GM19025 (cell line): ENCODE results near the gene LRRC56.

ENCODE experiments used
- ATAC-seq: cut with Tn5 transposase; IDR thresholded peaks from one replicate; pipeline ENCODE4 v1.9.1; 2021; ENCODE audit warnings: mild to moderate bottlenecking, low read depth, moderate library complexity; ENCODE audit not compliant: unreplicated experiment

The LRRC56 gene

GRCh38 chr11:536841-537621 lies at the start of gene LRRC56:
Gene LRRC56 (plus strand): TSS chr11:537527. CDS start chr11:540685, 3,158 bp downstream.
- peak; percentile 38 for ATAC-seq

GRCh38 chr11:487571-488021 lies 49.7 kb upstream of the LRRC56 start:
- ATAC-seq, result no peak

GRCh38 chr11:488062-488461 lies 49.3 kb upstream of the LRRC56 start:
- no peak for ATAC-seq

- no peak for ATAC-seq
Measured at GRCh38 chr11:488579-488978, 48.7 kb upstream of the LRRC56 start.

GRCh38 chr11:488992-489391 lies 48.3 kb upstream of the LRRC56 start:
- ATAC-seq, result no peak

GRCh38 chr11:489610-490185 lies 47.6 kb upstream of the LRRC56 start:
- ATAC-seq, result no peak

GRCh38 chr11:490186-490929 lies 47.0 kb upstream of the LRRC56 start:
- no peak for ATAC-seq

GRCh38 chr11:490930-491260 lies 46.4 kb upstream of the LRRC56 start:
- ATAC-seq, result no peak

GRCh38 chr11:491358-491757 lies 46.0 kb upstream of the LRRC56 start:
- ATAC-seq, result no peak

GRCh38 chr11:492427-493226 lies 44.7 kb upstream of the LRRC56 start:
- ATAC-seq, result no peak

- no peak for ATAC-seq
Measured at GRCh38 chr11:494761-495536, 42.4 kb upstream of the LRRC56 start.

GRCh38 chr11:495537-495931 lies 41.8 kb upstream of the LRRC56 start:
- no peak for ATAC-seq

GRCh38 chr11:496834-497564 lies 40.3 kb upstream of the LRRC56 start:
- no peak for ATAC-seq

- ATAC-seq, result no peak
Measured at GRCh38 chr11:497565-498296, 39.6 kb upstream of the LRRC56 start.

- no peak for ATAC-seq
Measured at GRCh38 chr11:498297-499181, 38.8 kb upstream of the LRRC56 start.

- no peak for ATAC-seq
Measured at GRCh38 chr11:499201-500076, 37.9 kb upstream of the LRRC56 start.
